Measurements from ENCODE around the gene SLC6A19. TPM values are rescaled to one million over a fixed set of nuclear protein-coding genes. Genes with fewer than 3 reads are reported as not detected.
A peak's percentile ranks its signal among the peaks of the same experiment; 100 is the strongest.

SLC6A19 gene
- total RNA-seq, 1 experiment from 2014 or later, result 0.04 TPM

DNA sequence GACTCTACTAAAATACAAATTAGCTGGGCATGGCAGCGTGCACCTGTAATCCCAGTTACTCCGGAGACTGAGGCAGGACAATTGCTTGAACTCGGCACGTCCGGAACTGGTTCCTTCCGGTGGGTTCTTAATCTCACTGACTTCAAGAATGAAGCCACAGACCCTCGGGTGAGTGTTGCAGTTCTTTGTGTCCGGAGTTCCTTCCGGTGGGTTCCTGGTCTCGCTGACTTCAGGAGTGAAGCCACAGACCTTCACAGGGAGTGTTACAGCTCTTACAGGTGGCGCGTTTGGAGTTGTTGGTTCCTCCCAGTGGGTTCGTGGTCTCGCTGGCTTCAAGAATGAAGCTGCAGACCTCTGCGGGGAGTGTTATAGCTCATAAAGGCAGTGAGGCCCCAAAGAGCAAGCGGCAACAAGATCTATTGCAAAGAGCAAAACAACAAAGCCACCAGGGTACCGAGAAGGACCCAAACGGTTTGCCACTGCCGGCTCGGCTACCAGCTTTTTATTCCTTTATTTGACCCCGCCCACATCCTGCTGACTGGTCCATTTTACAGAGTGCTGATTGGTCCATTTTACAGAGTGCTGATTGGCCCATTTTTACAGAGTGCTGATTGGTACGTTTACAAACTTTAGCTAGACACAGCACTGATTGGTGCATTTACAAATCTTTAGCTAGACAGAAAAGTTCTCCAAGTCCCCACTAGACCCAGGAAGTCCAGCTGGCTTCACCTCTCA lies 28.6 kb upstream of the SLC6A19 start:
- Mint-ChIP-seq H3K27me3 (ENCODE audit: low read depth) (peaks cover 3% of the 10 kb centered on the region; the same call in 1 of the 2 replicates), H3K4me3 (no peak overlapping the region), H3K9me3 (peaks cover 6% of the 10 kb centered on the region), H3K36me3 (no peaks in the 10 kb centered on the region), H3K4me1 (peaks cover 2% of the 10 kb centered on the region; the same call in 1 of the 2 replicates), H3K27ac (no peak overlapping the region)
- ATAC-seq, result no peak
- CTCF ChIA-PET, result interaction anchor here (0.7 to 3.1 kb wide), 8 partner anchors 31 to 472 kb away, joined by 3 to 23 read pairs (median 5); no protein-coding TSS in a partner anchor
- POLR2A ChIA-PET, result no interaction called here
- no peak for DNase-seq (ENCODE audit: low spot score)
- TF ChIP-seq ZNF263 (CRISPR knock-in tag; IDR thresholded peaks at IDR 0.05; ENCODE audit: low read depth), result no peak
- no peak for TF ChIP-seq ZNF396 (CRISPR knock-in tag; IDR thresholded peaks at IDR 0.05; ENCODE audit: borderline replicate concordance)
- TF ChIP-seq ZNF317 (CRISPR knock-in tag; IDR thresholded peaks at IDR 0.05; ENCODE audit: borderline replicate concordance, low read depth), result no peak
- no peak for TF ChIP-seq RORB (CRISPR knock-in tag; IDR thresholded peaks at IDR 0.05)
- no peak for TF ChIP-seq JUN (CRISPR knock-in tag; IDR thresholded peaks at IDR 0.05)
- no peak for TF ChIP-seq ZBTB21 (CRISPR knock-in tag; IDR thresholded peaks at IDR 0.05; ENCODE audit: borderline replicate concordance)
- no peak for TF ChIP-seq KAT7 (CRISPR knock-in tag; IDR thresholded peaks at IDR 0.05; ENCODE audit: borderline replicate concordance)

- Mint-ChIP-seq H3K27me3 (ENCODE audit: low read depth) (peaks cover 3% of the 10 kb centered on the region; the same call in 1 of the 2 replicates), H3K36me3 (no peaks in the 10 kb centered on the region), H3K27ac (no peak overlapping the region), H3K4me3 (no peak overlapping the region), H3K4me1 (no peaks in the 10 kb centered on the region), H3K9me3 (peaks cover 6% of the 10 kb centered on the region)
- TF ChIP-seq PRDM15 (CRISPR knock-in tag; IDR thresholded peaks at IDR 0.05) (no peak), ATF3 (CRISPR knock-in tag; conservative IDR thresholded peaks at IDR 0.05) (no peak), USF2 (CRISPR knock-in tag; IDR thresholded peaks at IDR 0.05) (no peak)
- no peak for DNase-seq (ENCODE audit: low spot score)
- CTCF ChIA-PET, result interaction anchor here (0.7 to 3.1 kb wide), 13 partner anchors 12 to 471 kb away, joined by 3 to 23 read pairs (median 5); no protein-coding TSS in a partner anchor
- no peak for ATAC-seq
- POLR2A ChIA-PET, result no interaction called here
These were observed 27.8 kb upstream of the SLC6A19 start for GRCh38 chr5:1173485-1174070.

DNA sequence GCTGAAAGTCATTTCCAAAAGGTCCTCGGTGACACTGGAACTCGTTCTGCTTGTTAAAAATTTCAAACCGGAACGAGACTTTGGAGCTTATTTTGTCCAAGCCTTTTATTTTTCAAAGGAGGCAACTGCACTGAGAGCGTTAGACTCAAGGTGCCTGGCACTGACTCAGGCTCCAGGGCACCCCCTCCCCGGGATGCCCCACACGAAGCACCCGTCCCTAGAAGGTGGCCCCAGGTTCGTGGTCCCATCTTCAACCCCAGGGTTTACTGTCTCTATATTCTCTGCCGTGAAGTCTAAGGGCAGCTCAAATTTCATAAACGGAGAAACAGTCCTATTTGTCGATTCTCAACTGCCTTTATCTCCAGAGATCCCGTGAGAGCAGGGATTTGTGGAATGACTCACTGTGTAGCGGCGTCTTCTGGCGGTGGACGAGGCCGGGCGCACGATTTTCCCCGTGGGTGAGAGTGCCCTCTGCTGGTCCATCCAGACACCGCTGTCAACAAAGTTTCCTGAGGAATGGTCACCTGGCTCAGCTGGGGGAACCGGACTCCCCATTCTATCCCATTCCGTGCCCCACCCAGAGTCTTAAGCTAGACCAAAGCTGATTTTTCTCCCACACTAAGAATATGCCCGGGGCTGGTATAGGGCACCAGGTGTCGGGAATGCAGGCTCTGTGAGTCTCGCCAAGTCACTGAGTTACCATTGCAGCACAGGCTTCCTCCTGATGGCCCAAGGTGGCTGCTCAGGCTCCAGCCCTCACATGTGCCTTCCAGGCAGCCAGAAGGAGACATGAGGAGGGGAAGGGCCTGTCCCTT lies 27.1 kb upstream of the SLC6A19 start:
- Mint-ChIP-seq H3K4me1 (no peaks in the 10 kb centered on the region), H3K4me3 (no peak overlapping the region), H3K27me3 (ENCODE audit: low read depth) (peaks cover 3% of the 10 kb centered on the region; the same call in 1 of the 2 replicates), H3K9me3 (peaks cover 6% of the 10 kb centered on the region), H3K27ac (no peak overlapping the region), H3K36me3 (no peaks in the 10 kb centered on the region)
- DNase-seq (ENCODE audit: low spot score) (peak; percentile 78), ATAC-seq (peak; percentile 74)
- ChIA-PET POLR2A (no interaction called here), CTCF (interaction anchor here (0.6 to 3.1 kb wide), 15 partner anchors 11 to 471 kb away, joined by 3 to 23 read pairs (median 4); partner anchors contain the start of genes BRD9 and TRIP13)
- TF ChIP-seq GTF2I (CRISPR knock-in tag; conservative IDR thresholded peaks at IDR 0.05), result peak; percentile 86
- TF ChIP-seq, protein P1, sequence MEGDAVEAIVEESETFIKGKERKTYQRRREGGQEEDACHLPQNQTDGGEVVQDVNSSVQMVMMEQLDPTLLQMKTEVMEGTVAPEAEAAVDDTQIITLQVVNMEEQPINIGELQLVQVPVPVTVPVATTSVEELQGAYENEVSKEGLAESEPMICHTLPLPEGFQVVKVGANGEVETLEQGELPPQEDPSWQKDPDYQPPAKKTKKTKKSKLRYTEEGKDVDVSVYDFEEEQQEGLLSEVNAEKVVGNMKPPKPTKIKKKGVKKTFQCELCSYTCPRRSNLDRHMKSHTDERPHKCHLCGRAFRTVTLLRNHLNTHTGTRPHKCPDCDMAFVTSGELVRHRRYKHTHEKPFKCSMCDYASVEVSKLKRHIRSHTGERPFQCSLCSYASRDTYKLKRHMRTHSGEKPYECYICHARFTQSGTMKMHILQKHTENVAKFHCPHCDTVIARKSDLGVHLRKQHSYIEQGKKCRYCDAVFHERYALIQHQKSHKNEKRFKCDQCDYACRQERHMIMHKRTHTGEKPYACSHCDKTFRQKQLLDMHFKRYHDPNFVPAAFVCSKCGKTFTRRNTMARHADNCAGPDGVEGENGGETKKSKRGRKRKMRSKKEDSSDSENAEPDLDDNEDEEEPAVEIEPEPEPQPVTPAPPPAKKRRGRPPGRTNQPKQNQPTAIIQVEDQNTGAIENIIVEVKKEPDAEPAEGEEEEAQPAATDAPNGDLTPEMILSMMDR (IDR thresholded peaks at IDR 0.05), result peak; percentile 59
- peak; percentile 69 for TF ChIP-seq HMGXB4 (CRISPR knock-in tag; IDR thresholded peaks at IDR 0.05)
- no peak for TF ChIP-seq PRRX2 (CRISPR knock-in tag; IDR thresholded peaks at IDR 0.05)
